H9 (cell line): ENCODE data around the gene LLGL2. TPM values are rescaled to one million over a fixed set of nuclear protein-coding genes. Genes with fewer than 3 reads are reported as not detected.
A peak's percentile ranks its signal among the peaks of the same experiment; 100 is the strongest.

Source experiments
- DNase-seq: peaks from one replicate; pipeline ENCODE4 v3.0.0-alpha.2; 2017
- H2AFZ ChIP-seq: one replicate; pipeline ENCODE4 v1.6.1; 2013; ENCODE audit warnings: mild to moderate bottlenecking, low read length, control low read depth, moderate library complexity
- H2AK5ac ChIP-seq: 2 replicates; pipeline ENCODE4 v1.6.1; 2013; ENCODE audit warnings: low read length, control low read depth, mixed read lengths; ENCODE audit not compliant: insufficient read length
- H2BK120ac ChIP-seq: one replicate; pipeline ENCODE4 v1.6.1; 2013; ENCODE audit warnings: low read depth, mild to moderate bottlenecking, low read length, control low read depth, inconsistent platforms; ENCODE audit not compliant: poor library complexity, severe bottlenecking
- H2BK12ac ChIP-seq: 2 replicates; pipeline ENCODE4 v1.6.1; 2013; ENCODE audit warnings: low read length, control low read depth, mixed read lengths, low read depth; ENCODE audit not compliant: insufficient read length
- H2BK15ac ChIP-seq: 2 replicates; pipeline ENCODE4 v1.6.1; 2013; ENCODE audit warnings: low read depth, low read length, control low read depth
- H2BK20ac ChIP-seq: one replicate; pipeline ENCODE4 v1.6.1; 2013; ENCODE audit warnings: low read depth, mild to moderate bottlenecking, low read length, control low read depth, inconsistent platforms; ENCODE audit not compliant: poor library complexity, severe bottlenecking
- H2BK5ac ChIP-seq: 2 replicates; pipeline ENCODE4 v1.6.1; 2013; ENCODE audit warnings: low read length, control low read depth, mixed read lengths; ENCODE audit not compliant: insufficient read length
- H3K14ac ChIP-seq: 2 replicates; pipeline ENCODE4 v1.6.1; 2013; ENCODE audit warnings: low read length, control low read depth; ENCODE audit not compliant: insufficient read depth
- H3K18ac ChIP-seq: 2 replicates; pipeline ENCODE4 v1.6.1; 2013; ENCODE audit warnings: low read depth, mild to moderate bottlenecking, mixed read lengths, low read length, control low read depth; ENCODE audit not compliant: insufficient read length
- H3K23ac ChIP-seq: 2 replicates; pipeline ENCODE4 v1.6.1; 2013; ENCODE audit warnings: low read length, control low read depth, mixed read lengths, low read depth; ENCODE audit not compliant: insufficient read length
- H3K23me2 ChIP-seq: 2 replicates; pipeline ENCODE4 v1.6.1; 2013; ENCODE audit warnings: low read depth, mild to moderate bottlenecking, mixed read lengths, low read length, control low read depth; ENCODE audit not compliant: insufficient read length, poor library complexity, severe bottlenecking
- H3K27ac ChIP-seq: 2 replicates; pipeline ENCODE4 v1.5.1; 2013; ENCODE audit warnings: low read length, control low read depth, mixed read lengths, low read depth; ENCODE audit not compliant: insufficient read length
- H3K27me3 ChIP-seq: 2 replicates; pipeline ENCODE4 v1.6.1; 2013; ENCODE audit warnings: low read length, control low read depth, inconsistent platforms; ENCODE audit not compliant: insufficient read depth
- H3K4ac ChIP-seq: 2 replicates; pipeline ENCODE4 v1.6.1; 2013; ENCODE audit warnings: low read depth, mild to moderate bottlenecking, control low read depth, inconsistent platforms, low read length, moderate library complexity
- H3K4me1 ChIP-seq: 2 replicates; pipeline ENCODE4 v1.6.1; 2013; ENCODE audit warnings: low read length, control low read depth, inconsistent platforms; ENCODE audit not compliant: insufficient read depth
- H3K4me2 ChIP-seq: 2 replicates; pipeline ENCODE4 v1.6.1; 2013; ENCODE audit warnings: low read length, control low read depth, mixed read lengths; ENCODE audit not compliant: insufficient read length, insufficient read depth
- H3K56ac ChIP-seq: 2 replicates; pipeline ENCODE4 v1.6.1; 2013; ENCODE audit warnings: low read depth, mild to moderate bottlenecking, mixed read lengths, low read length, control low read depth; ENCODE audit not compliant: insufficient read length
- H3K79me1 ChIP-seq: 2 replicates; pipeline ENCODE4 v1.6.1; 2013; ENCODE audit warnings: low read depth, mild to moderate bottlenecking, moderate library complexity, low read length, control low read depth, inconsistent platforms; ENCODE audit not compliant: insufficient read depth, poor library complexity, severe bottlenecking
- H3K79me2 ChIP-seq: 2 replicates; pipeline ENCODE4 v1.6.1; 2013; ENCODE audit warnings: low read length, control low read depth, inconsistent platforms; ENCODE audit not compliant: insufficient read depth
- H3K9ac ChIP-seq: 2 replicates; pipeline ENCODE4 v1.6.1; 2013; ENCODE audit warnings: low read length, control low read depth, mixed read lengths; ENCODE audit not compliant: insufficient read length; ENCODE audit errors: extremely low read depth
- H3K9me3 ChIP-seq: one replicate; pipeline ENCODE4 v1.6.1; 2013; ENCODE audit warnings: low read depth, low read length, inconsistent platforms; ENCODE audit not compliant: control insufficient read depth
- H3T11ph ChIP-seq: one replicate; pipeline ENCODE4 v1.6.1; 2013; ENCODE audit warnings: mild to moderate bottlenecking, low read length, control low read depth, inconsistent platforms
- H4K20me1 ChIP-seq: one replicate; pipeline ENCODE4 v1.6.1; 2013; ENCODE audit not compliant: control insufficient read depth, insufficient read length, insufficient read depth
- H4K5ac ChIP-seq: 2 replicates; pipeline ENCODE4 v1.6.1; 2013; ENCODE audit warnings: low read depth, mild to moderate bottlenecking, mixed read lengths, low read length, control low read depth; ENCODE audit not compliant: insufficient read length
- H4K8ac ChIP-seq: replicated peaks from 2 replicates; pipeline ENCODE4 v1.6.1; 2013; ENCODE audit warnings: low read length, control low read depth, mixed read lengths, low read depth; ENCODE audit not compliant: insufficient read length
- H4K91ac ChIP-seq: 2 replicates; pipeline ENCODE4 v1.6.1; 2013; ENCODE audit warnings: low read depth, mild to moderate bottlenecking, moderate library complexity, mixed read lengths, low read length, control low read depth; ENCODE audit not compliant: insufficient read length
- H3K27ac Mint-ChIP-seq, 3 experiments: 2 replicates in 2 of 3; 3 replicates in 1 of 3; pipeline ENCODE4 v1.8.0; 2020 to 2021; ENCODE audit warnings: mixed read lengths in 3 of 3, mild to moderate bottlenecking in 1 of 3, moderate library complexity in 1 of 3
- H3K27me3 Mint-ChIP-seq: 2 replicates; pipeline ENCODE4 v1.8.0; 2021; ENCODE audit warnings: low read depth, mild to moderate bottlenecking, moderate library complexity, mixed read lengths
- H3K36me3 Mint-ChIP-seq, 3 experiments: 2 replicates in 2 of 3; 3 replicates in 1 of 3; pipeline ENCODE4 v1.8.0; 2020 to 2021; ENCODE audit warnings: low read depth in 3 of 3, mixed read lengths in 3 of 3; ENCODE audit not compliant: insufficient read depth in 1 of 3
- H3K4me1 Mint-ChIP-seq, 2 experiments: 2 replicates each; pipeline ENCODE4 v1.8.0; 2020; ENCODE audit warnings: mixed read lengths in 2 of 2
- H3K4me3 Mint-ChIP-seq, 2 experiments: 2 replicates in 1 of 2; 3 replicates in 1 of 2; pipeline ENCODE4 v1.8.0; 2020 to 2021; ENCODE audit warnings: mild to moderate bottlenecking in 2 of 2, mixed read lengths in 2 of 2, moderate library complexity in 1 of 2
- H3K9me3 Mint-ChIP-seq, 2 experiments: 2 replicates in 1 of 2; 3 replicates in 1 of 2; pipeline ENCODE4 v1.8.0; 2020; ENCODE audit warnings: mild to moderate bottlenecking in 2 of 2, mixed read lengths in 2 of 2, moderate library complexity in 1 of 2
- WGBS: extraction: QIAGEN DNeasy Blood & Tissue Kit; methylation state at CpG from one replicate; pipeline ENCODE4 v1.1.7; 2013; ENCODE audit warnings: missing lambda C conversion rate, low lambda C conversion rate, mixed read lengths; ENCODE audit not compliant: insufficient read length; ENCODE audit errors: extremely low coverage; 5-methylcytosine and 5-hydroxymethylcytosine counted together
- total RNA-seq: library from RNA; stranded (reverse); gene quantifications from 2 replicates; pipeline ENCODE4 v1.2.1, GENCODE V29; 2021
- TF ChIP-seq, protein P1 (sequence below): fragments of 200-600 bp; sonication (generic); conservative IDR thresholded peaks from 3 replicates; pipeline ENCODE4 v1.8.0; 2021; ENCODE audit warnings: antibody characterized with exemption, mild to moderate bottlenecking

LLGL2 gene
- total RNA-seq, 1 experiment from 2014 or later: 90.4 TPM

GRCh38 chr17:75517297-75517865 is 8.1 kb upstream of the LLGL2 start:
- Histone ChIP-seq H2BK20ac (no peak overlapping the region), H4K91ac (no peak overlapping the region), H2BK15ac (no peak overlapping the region), H3K23me2 (peaks cover 8% of the 10 kb centered on the region), H2BK120ac (no peak overlapping the region), H2AK5ac (no peak overlapping the region), H3K79me2 (no peaks in the 10 kb centered on the region; the same call in 1 of the 2 replicates), H3K9me3 (no peaks in the 10 kb centered on the region), H3K14ac (no peak overlapping the region), H3K27me3 (no peaks in the 10 kb centered on the region), H3K4me1 (no peaks in the 10 kb centered on the region; the same call in 1 of the 2 replicates), H3K9ac (no peak overlapping the region), H4K5ac (no peak overlapping the region), H3K56ac (no peak overlapping the region), H4K8ac (no peak overlapping the region), H3K18ac (no peak overlapping the region), H4K20me1 (no peaks in the 10 kb centered on the region), H3K27ac (no peak overlapping the region), H2BK5ac (no peak overlapping the region), H2BK12ac (no peak overlapping the region), H3K4me2 (peak overlapping the region; percentile 76), H3K79me1 (no peaks in the 10 kb centered on the region), H3T11ph (no peak overlapping the region), H3K23ac (no peak overlapping the region), H3K4ac (no peak overlapping the region), H2AFZ (no peak overlapping the region)
- Mint-ChIP-seq H3K27me3 (no peaks in the 10 kb centered on the region; the same call in 1 of the 2 replicates), H3K4me3 (peak overlapping the region; percentile 85 to 89), H3K27ac (no peak overlapping the region; a peak in 1 of 7 replicates), H3K4me1 (peaks cover 17 to 26% of the 10 kb centered on the region in 2 experiments), H3K9me3 (no peaks in the 10 kb centered on the region), H3K36me3 (peaks cover 13 to 51% (median 46%) of the 10 kb centered on the region in 3 experiments; a peak in 6 of 7 replicates)
- TF ChIP-seq, protein P1, sequence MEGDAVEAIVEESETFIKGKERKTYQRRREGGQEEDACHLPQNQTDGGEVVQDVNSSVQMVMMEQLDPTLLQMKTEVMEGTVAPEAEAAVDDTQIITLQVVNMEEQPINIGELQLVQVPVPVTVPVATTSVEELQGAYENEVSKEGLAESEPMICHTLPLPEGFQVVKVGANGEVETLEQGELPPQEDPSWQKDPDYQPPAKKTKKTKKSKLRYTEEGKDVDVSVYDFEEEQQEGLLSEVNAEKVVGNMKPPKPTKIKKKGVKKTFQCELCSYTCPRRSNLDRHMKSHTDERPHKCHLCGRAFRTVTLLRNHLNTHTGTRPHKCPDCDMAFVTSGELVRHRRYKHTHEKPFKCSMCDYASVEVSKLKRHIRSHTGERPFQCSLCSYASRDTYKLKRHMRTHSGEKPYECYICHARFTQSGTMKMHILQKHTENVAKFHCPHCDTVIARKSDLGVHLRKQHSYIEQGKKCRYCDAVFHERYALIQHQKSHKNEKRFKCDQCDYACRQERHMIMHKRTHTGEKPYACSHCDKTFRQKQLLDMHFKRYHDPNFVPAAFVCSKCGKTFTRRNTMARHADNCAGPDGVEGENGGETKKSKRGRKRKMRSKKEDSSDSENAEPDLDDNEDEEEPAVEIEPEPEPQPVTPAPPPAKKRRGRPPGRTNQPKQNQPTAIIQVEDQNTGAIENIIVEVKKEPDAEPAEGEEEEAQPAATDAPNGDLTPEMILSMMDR: peak; percentile 23; the same call in 2 of the 3 replicates
- no CpG with 5 or more reads among the region's 10 CpGs for WGBS
- peak; percentile 71 for DNase-seq
